Testis (tissue), 2 donors: ENCODE data around the gene IGF2R.

Experiments used
- POLR2A ChIP-seq: fragments of 450-650 bp; IDR thresholded peaks from one replicate; pipeline ENCODE4 v1.6.1; 2017; ENCODE audit warnings: antibody characterized with exemption, mild to moderate bottlenecking, moderate library complexity
- TF ChIP-seq, protein P1 (sequence below), 3 experiments: fragments of 450-650 bp in 2 of 3; fragments of 200-600 bp in 1 of 3; sonication (generic) in 1 of 3; IDR thresholded peaks; one replicate each; pipeline ENCODE4 v1.5.1; 2016 to 2019; ENCODE audit warnings: antibody characterized with exemption in 3 of 3, mild to moderate bottlenecking in 2 of 3, moderate library complexity in 1 of 3

DNA sequence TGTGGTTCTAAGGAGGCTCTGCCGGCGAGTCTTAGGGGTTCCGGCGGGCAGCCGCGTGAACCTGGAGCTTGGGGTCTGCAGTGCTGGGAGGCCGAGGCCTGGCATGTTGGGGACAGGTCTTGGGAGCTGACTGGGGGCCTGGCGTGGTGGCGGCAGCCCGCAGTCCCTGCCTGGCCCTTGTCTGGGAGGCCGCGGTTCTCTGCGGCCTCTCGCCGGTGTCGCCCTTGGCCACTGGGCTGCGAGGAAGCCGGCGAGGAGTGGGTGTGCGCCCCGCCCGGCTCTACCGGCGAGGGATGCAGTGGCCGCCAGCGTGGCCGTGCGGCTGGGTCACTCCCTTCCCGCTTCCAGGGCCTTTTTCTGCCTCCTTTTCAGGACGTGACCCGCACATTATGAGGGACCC, 36.3 kb downstream of the IGF2R start:
- TF ChIP-seq, protein P1, sequence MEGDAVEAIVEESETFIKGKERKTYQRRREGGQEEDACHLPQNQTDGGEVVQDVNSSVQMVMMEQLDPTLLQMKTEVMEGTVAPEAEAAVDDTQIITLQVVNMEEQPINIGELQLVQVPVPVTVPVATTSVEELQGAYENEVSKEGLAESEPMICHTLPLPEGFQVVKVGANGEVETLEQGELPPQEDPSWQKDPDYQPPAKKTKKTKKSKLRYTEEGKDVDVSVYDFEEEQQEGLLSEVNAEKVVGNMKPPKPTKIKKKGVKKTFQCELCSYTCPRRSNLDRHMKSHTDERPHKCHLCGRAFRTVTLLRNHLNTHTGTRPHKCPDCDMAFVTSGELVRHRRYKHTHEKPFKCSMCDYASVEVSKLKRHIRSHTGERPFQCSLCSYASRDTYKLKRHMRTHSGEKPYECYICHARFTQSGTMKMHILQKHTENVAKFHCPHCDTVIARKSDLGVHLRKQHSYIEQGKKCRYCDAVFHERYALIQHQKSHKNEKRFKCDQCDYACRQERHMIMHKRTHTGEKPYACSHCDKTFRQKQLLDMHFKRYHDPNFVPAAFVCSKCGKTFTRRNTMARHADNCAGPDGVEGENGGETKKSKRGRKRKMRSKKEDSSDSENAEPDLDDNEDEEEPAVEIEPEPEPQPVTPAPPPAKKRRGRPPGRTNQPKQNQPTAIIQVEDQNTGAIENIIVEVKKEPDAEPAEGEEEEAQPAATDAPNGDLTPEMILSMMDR (IDR thresholded peaks at IDR 0.05) = no peak
- no peak for TF ChIP-seq POLR2A
